Activated T-helper 2 cell treated with anti-CD3 and anti-CD28 coated beads, Interferon-gamma antibody, Interleukin-2, Interleukin-4, amounts not matched to agents 10 μg/mL and 5 μg/mL and 100 μg/mL, durations not matched to agents 14 hours and 24 hours and 36 hours (primary cell): ENCODE data around the gene PGBD2. TPM values are rescaled to one million over a fixed set of nuclear protein-coding genes. Genes with fewer than 3 reads are reported as not detected.
"Not testable (repeated sequence)": the region's sequence is repeated elsewhere in the genome, so short reads cannot be mapped to it uniquely, and the experiment has no call there.

Source experiments
- DNase-seq: peaks from one replicate; pipeline ENCODE4 v3.0.0; 2021; ENCODE audit warnings: low spot score
- H3K27ac Mint-ChIP-seq: one replicate; pipeline ENCODE4 v1.8.0; 2021; ENCODE audit warnings: mixed read lengths
- H3K27me3 Mint-ChIP-seq: one replicate; pipeline ENCODE4 v1.8.0; 2021; ENCODE audit warnings: low read depth, mixed read lengths
- H3K36me3 Mint-ChIP-seq: one replicate; pipeline ENCODE4 v1.8.0; 2021; ENCODE audit warnings: low read depth, mixed read lengths
- H3K4me1 Mint-ChIP-seq: one replicate; pipeline ENCODE4 v1.8.0; 2021; ENCODE audit warnings: low read depth, mixed read lengths
- H3K4me3 Mint-ChIP-seq: one replicate; pipeline ENCODE4 v1.8.0; 2021; ENCODE audit warnings: low read depth, mild to moderate bottlenecking, moderate library complexity, mixed read lengths
- H3K9me3 Mint-ChIP-seq: one replicate; pipeline ENCODE4 v1.8.0; 2021; ENCODE audit warnings: mixed read lengths
- intact Hi-C: fragments of 100-400 bp; cut with micrococcal nuclease; formaldehyde crosslinking; loops from one replicate; pipeline ENCODE4 v1.15.1; 2023
- total RNA-seq: library from RNA; stranded (reverse); gene quantifications from 2 replicates; pipeline ENCODE4 v1.2.3, GENCODE V29; 2022

PGBD2 gene
- total RNA-seq, 1 donor from 2014 or later = 6.7 TPM

- DNase-seq = no peak
- Mint-ChIP-seq H3K36me3 (peaks cover 36% of the 10 kb centered on the region), H3K27me3 (no peaks in the 10 kb centered on the region), H3K9me3 (no peaks in the 10 kb centered on the region), H3K4me3 (no peak overlapping the region), H3K27ac (no peak overlapping the region), H3K4me1 (peaks cover 44% of the 10 kb centered on the region)
- intact Hi-C loops = loop anchor here (1.0 kb wide), 1 partner anchor 17 kb away; the partner anchor contains the start of gene PGBD2
Observed at GRCh38 chr1:248923352-248924338, 17.6 kb downstream of the PGBD2 start.

- Mint-ChIP-seq H3K9me3 (no peaks in the 10 kb centered on the region), H3K27me3 (no peaks in the 10 kb centered on the region), H3K36me3 (peaks cover 27% of the 10 kb centered on the region), H3K27ac (peak overlapping the region; percentile 71), H3K4me3 (peak overlapping the region; percentile 18), H3K4me1 (peaks cover 47% of the 10 kb centered on the region)
- intact Hi-C loops = loop anchor here (1.0 kb wide), 1 partner anchor 19 kb away; the partner anchor contains the start of gene PGBD2
- DNase-seq = peak; percentile 54
Observed at GRCh38 chr1:248924696-248925532, 18.9 kb downstream of the PGBD2 start.

GRCh38 chr1:248925859-248926258 is 19.8 kb downstream of the PGBD2 start:
- H3K4me3 Mint-ChIP-seq, DNase-seq, H3K9me3 Mint-ChIP-seq, intact Hi-C loops, H3K27me3 Mint-ChIP-seq, H3K27ac Mint-ChIP-seq: not testable (repeated sequence)
- Mint-ChIP-seq H3K4me1 (peaks cover 49% of the 10 kb centered on the region), H3K36me3 (peaks cover 19% of the 10 kb centered on the region)

GRCh38 chr1:248926401-248927182 is 20.6 kb downstream of the PGBD2 start:
- peaks cover 49% of the 10 kb centered on the region for H3K4me1 Mint-ChIP-seq
- H3K36me3 Mint-ChIP-seq = peaks cover 12% of the 10 kb centered on the region
- intact Hi-C loops = no loop called here
- no peaks in the 10 kb centered on the region for H3K27me3 Mint-ChIP-seq
- DNase-seq = no peak
- H3K27ac Mint-ChIP-seq = peak overlapping the region; percentile 56
- no peaks in the 10 kb centered on the region for H3K9me3 Mint-ChIP-seq
- peak overlapping the region; percentile 32 for H3K4me3 Mint-ChIP-seq

- Mint-ChIP-seq H3K27ac (peak overlapping the region; percentile 56), H3K4me1 (peaks cover 49% of the 10 kb centered on the region)
Observed at GRCh38 chr1:248927283-248927682, 21.2 kb downstream of the PGBD2 start.

GRCh38 chr1:248928122-248928521 is 22.1 kb downstream of the PGBD2 start:
- H3K4me1 Mint-ChIP-seq = peaks cover 49% of the 10 kb centered on the region
- intact Hi-C loops, H3K4me3 Mint-ChIP-seq, H3K27ac Mint-ChIP-seq, H3K27me3 Mint-ChIP-seq, H3K9me3 Mint-ChIP-seq, DNase-seq, H3K36me3 Mint-ChIP-seq: not testable (repeated sequence)

More at GRCh38 chr1:248927283-248927682, 21.2 kb downstream of the PGBD2 start:
- H3K36me3 Mint-ChIP-seq, H3K27me3 Mint-ChIP-seq, H3K9me3 Mint-ChIP-seq, H3K4me3 Mint-ChIP-seq, DNase-seq, intact Hi-C loops: not testable (repeated sequence)

GRCh38 chr1:248930037-248930436 is 24.0 kb downstream of the PGBD2 start:
- H3K4me3 Mint-ChIP-seq, H3K27ac Mint-ChIP-seq, intact Hi-C loops, H3K27me3 Mint-ChIP-seq, H3K9me3 Mint-ChIP-seq, DNase-seq, H3K36me3 Mint-ChIP-seq: not testable (repeated sequence)
- H3K4me1 Mint-ChIP-seq = peaks cover 36% of the 10 kb centered on the region

GRCh38 chr1:248938173-248938809 is 32.3 kb downstream of the PGBD2 start:
- H3K4me1 Mint-ChIP-seq, H3K4me3 Mint-ChIP-seq, H3K36me3 Mint-ChIP-seq, DNase-seq, H3K27me3 Mint-ChIP-seq, intact Hi-C loops, H3K27ac Mint-ChIP-seq, H3K9me3 Mint-ChIP-seq: not testable (repeated sequence)

GRCh38 chr1:248944134-248944999 is 38.3 kb downstream of the PGBD2 start:
- H3K27me3 Mint-ChIP-seq, H3K36me3 Mint-ChIP-seq, intact Hi-C loops, H3K4me3 Mint-ChIP-seq, H3K27ac Mint-ChIP-seq, H3K9me3 Mint-ChIP-seq, DNase-seq, H3K4me1 Mint-ChIP-seq: not testable (repeated sequence)

GRCh38 chr1:248945000-248945423 is 39.0 kb downstream of the PGBD2 start:
- H3K36me3 Mint-ChIP-seq, H3K4me1 Mint-ChIP-seq, DNase-seq, H3K27me3 Mint-ChIP-seq, intact Hi-C loops, H3K27ac Mint-ChIP-seq, H3K4me3 Mint-ChIP-seq, H3K9me3 Mint-ChIP-seq: not testable (repeated sequence)

GRCh38 chr1:248945453-248945852 is 39.4 kb downstream of the PGBD2 start:
- H3K36me3 Mint-ChIP-seq, H3K4me1 Mint-ChIP-seq, H3K4me3 Mint-ChIP-seq, H3K9me3 Mint-ChIP-seq, DNase-seq, intact Hi-C loops, H3K27me3 Mint-ChIP-seq, H3K27ac Mint-ChIP-seq: not testable (repeated sequence)
